Activated CD4-positive, CD25-positive, alpha-beta regulatory T cell treated with anti-CD3 and anti-CD28 coated beads, Interleukin-2, amount 50 U/mL, for 16 hours (primary cell): ENCODE measurements around the gene KPNB1.

Source experiments
- DNase-seq: peaks from one replicate; pipeline ENCODE4 v3.0.0-alpha.2; 2020; ENCODE audit warnings: low read depth, low spot score

KPNB1 gene

DNA sequence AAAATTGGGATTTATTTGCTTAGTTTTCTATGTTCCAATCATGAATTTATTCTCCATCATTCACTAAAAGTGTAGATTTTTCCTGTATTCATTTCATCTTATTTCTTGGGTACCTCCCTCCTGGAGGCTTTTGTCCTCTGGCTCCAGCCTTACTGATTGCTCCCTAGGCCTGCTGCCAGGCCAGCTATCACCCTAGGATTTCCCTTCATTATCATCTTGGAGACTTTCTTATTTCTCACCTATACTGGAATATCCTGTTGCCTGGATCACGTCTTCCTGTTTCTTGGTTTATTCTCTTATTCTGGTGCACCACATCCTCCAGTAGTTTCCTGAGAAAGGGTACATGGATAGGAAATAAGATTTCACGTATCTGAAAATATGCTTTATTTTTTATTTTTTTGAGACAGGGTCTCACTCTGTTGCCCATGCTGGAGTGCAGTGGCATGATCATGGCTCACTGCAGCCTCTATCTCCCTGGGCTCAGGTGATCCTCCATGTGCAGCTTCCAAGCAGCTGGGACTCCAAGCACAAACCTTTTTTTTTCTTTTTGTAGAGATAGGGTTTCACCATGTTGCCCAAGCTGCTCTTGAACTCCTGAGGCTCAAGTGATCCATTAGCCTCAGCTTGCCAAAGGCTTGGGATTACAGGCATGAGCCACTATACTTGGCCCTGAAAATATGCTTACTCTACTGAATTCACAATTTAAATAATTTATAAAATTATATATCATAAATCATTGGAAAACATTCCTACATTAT lies 13.3 kb upstream of the KPNB1 start:
- DNase-seq, result no peak

GRCh38 chr17:47638903-47639302 lies 10.8 kb upstream of the KPNB1 start:
- DNase-seq, result no peak

GRCh38 chr17:47640076-47640475 lies 9.6 kb upstream of the KPNB1 start:
- no peak for DNase-seq

DNA sequence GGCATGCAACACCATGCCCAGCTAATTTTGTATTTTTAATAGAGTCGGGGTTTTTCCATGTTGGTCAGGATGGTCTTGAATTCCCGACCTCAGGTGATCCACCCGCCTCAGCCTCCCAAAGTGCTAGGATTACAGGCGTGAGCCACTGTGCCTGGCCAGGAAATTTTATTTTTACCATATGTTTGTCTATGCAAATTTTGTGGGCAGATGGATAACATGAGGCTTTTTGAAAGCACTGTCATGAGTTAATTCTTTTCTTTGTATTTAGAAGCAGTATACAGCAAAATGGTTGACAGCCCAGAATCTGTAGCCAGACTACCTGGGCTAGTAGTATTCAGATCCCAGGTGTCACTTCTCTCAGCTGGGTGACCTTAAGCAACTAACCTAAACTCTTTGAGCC lies 8.5 kb upstream of the KPNB1 start:
- DNase-seq, result no peak

GRCh38 chr17:47643116-47643515 lies 6.6 kb upstream of the KPNB1 start:
- no peak for DNase-seq

DNA sequence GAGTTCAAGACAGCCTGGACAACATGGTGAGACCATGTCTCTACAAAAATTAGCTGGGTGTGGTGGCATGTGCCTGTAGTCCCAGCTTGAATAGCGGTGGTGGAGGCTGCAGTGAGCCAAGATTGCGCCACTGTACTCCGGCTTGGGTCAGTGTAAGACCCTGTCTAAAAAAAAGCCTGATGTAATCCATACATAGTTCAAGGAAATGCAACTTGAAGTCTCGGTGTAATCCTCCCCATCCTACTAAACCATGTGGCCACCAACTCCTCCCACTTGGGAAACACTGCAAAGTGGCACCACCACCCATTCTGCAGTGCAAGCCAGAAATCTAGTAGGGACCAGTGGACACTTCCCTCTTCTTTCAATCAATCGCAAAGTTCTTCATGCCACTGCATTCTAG lies 5.4 kb upstream of the KPNB1 start:
- DNase-seq, result no peak

DNA sequence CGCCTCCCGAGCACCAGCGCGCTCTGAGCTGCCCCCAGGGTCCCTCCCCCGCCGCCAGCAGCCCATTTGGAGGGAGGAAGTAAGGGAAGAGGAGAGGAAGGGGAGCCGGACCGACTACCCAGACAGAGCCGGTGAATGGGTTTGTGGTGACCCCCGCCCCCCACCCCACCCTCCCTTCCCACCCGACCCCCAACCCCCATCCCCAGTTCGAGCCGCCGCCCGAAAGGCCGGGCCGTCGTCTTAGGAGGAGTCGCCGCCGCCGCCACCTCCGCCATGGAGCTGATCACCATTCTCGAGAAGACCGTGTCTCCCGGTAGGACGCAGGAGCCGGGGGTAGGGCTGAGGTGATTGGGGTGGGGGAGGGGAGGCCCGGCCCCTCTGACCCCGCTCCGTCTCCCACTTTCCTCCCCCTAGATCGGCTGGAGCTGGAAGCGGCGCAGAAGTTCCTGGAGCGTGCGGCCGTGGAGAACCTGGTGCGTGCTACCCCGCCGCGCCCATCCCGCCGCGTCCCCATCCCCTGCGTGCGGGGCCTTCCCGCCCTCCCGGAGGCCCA lies 329 bp downstream of the KPNB1 start:
- DNase-seq, result peak; percentile 30

GRCh38 chr17:47650525-47651522 lies 1.1 kb downstream of the KPNB1 start:
- peak; percentile 84 for DNase-seq

DNA sequence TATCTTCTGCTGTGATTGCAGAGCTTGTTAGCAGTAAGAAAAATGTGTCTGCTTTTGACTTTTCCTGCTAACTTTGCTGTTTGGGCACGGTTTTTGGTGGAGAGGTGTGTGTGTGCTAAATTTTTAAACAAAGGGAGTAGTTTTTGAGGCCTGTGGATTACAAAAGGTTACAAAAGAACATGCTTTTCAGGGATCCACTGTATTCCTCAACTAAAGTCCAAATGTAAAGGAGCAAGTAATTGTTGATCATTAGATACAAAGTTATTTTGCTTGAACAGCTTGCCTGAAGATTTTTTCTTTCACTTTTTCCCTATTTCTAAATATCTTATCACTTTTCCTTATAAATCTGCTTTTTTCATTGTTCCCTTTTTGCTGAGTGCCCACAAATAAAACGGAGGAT lies 2.0 kb downstream of the KPNB1 start:
- no peak for DNase-seq

GRCh38 chr17:47652570-47652969 lies 2.9 kb downstream of the KPNB1 start:
- no peak for DNase-seq

DNA sequence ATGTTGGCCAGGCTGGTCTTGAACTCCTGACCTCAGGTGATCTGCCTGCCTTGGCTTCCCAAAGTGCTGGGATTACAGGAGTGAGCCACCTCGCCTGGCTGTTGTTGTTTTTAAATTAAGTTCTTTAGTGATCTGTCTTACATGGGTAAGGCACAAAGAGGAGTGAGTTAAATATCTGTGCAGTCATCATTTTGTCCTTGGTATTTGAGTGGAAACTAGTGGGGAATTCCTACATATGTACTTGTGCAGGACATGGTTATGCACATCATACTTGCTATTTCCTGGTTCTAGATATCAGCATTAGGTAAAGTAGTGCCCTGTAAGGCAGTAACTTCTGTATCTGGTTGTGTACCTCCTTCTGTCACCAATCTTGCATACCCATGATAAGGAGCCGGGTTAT lies 3.7 kb downstream of the KPNB1 start:
- no peak for DNase-seq

GRCh38 chr17:47654991-47655390 lies 5.3 kb downstream of the KPNB1 start:
- DNase-seq, result no peak

DNA sequence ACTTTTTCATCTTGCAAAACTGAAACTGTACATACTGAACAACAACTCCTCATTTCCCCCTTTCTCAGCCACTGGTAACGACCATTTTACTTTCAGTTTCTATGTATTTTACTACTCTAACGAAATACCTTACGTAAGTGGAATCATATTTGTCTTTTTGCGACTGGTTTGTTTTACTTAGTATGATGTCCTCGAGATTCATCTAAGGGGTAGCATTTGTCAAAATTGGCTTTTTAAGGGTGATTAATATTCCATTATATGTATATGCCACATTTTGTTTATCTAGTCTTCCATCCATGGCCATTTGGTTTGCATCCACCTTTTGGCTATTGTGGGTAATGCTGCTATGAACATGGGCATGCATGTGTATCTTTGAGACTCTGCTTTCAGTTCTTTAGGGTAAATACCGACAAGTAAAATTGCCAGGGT lies 10.4 kb downstream of the KPNB1 start:
- DNase-seq, result no peak

GRCh38 chr17:47663912-47664623 lies 14.3 kb downstream of the KPNB1 start:
- peak; percentile 30 for DNase-seq

DNA sequence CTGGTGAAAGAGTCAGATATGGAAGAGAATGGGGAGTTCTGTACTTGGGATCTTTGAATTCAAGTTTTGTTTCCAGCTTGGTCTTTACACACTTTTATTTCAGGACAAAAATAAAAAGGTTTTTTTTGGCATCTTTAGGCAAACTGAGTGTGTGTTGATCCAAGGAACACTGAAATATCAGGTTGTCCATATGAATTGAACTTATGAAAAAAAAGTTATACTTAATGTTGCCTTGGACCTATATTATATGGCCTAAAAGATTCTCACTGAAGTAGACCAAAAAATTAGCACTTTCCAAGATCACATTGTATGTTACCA lies 14.9 kb downstream of the KPNB1 start:
- no peak for DNase-seq

- DNase-seq, result no peak
Observed at GRCh38 chr17:47665655-47666054, 15.9 kb downstream of the KPNB1 start.

- DNase-seq, result no peak
Observed at GRCh38 chr17:47669081-47669480, 19.4 kb downstream of the KPNB1 start.

- DNase-seq, result no peak
Observed at GRCh38 chr17:47670064-47670463, 20.3 kb downstream of the KPNB1 start.

DNA sequence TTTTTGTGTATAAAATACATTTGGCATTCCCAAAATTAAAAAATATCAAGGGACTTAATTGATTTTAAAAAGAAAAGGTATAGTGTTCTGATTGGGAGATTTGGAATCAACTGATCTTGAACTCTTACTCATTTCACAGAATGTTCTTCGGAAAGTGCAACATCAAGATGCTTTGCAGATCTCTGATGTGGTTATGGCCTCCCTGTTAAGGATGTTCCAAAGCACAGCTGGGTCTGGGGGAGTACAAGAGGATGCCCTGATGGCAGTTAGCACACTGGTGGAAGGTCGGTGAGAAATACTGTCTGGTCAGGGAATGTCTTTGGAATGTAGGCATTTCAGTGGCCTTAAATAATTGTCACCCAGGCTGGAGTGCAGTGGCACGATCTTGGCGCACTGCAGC lies 24.8 kb downstream of the KPNB1 start:
- DNase-seq, result no peak

DNA sequence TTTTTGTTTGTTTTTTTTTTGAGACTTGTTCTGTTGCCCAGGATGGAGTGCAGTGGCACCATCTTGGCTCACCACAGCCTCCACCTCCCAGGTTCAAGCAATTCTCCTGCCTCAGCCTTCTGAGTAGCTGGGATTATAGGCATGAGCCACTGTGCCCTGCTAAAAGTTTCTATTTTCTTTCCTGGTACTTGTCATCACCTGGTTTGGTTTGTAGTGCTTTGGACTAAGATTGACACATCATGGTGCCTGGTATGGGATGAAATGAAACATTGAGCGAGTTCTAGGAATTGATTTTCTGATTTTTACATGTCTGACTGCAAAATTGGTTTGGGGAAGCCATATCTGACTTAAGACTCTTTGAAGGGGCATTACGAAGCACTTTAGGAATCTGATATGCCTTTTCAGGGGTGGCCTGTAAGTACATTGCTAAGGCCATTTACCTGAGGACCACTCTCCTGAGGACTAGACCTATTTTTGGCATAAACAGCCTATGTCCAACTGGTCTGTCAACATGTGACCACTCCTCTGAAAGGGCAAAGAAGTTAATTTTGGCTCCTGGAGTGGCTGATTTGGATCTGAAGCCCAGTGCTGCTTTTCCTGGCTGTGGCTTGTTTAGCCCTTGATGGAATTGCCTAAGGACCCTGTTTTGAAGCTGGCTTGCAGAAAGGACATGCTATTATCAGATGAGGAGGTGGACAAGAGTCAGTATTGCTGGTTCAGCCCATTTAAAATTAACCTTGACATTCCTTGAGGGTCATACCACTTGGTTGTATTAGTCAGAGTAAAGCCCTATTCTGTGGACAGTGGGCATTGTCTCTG lies 25.9 kb downstream of the KPNB1 start:
- no peak for DNase-seq

DNA sequence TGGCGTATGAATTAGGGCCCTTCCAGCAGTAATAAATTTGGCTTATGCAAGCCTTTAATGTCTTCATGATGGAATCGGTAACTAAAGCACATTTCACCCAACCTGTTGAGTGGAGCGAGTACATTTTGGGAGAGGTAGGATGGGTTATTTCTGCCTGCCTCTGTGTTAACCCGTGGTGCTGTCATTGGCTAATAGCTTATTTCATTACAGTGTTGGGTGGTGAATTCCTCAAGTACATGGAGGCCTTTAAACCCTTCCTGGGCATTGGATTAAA lies 26.4 kb downstream of the KPNB1 start:
- no peak for DNase-seq
